HG02885 (cell line): ENCODE measurements around the gene FOXP4.

Source experiments
- ATAC-seq: cut with Tn5 transposase; IDR thresholded peaks from one replicate; pipeline ENCODE4 v1.9.1; 2021; ENCODE audit warnings: mild to moderate bottlenecking; ENCODE audit not compliant: unreplicated experiment, poor library complexity

FOXP4 gene

DNA sequence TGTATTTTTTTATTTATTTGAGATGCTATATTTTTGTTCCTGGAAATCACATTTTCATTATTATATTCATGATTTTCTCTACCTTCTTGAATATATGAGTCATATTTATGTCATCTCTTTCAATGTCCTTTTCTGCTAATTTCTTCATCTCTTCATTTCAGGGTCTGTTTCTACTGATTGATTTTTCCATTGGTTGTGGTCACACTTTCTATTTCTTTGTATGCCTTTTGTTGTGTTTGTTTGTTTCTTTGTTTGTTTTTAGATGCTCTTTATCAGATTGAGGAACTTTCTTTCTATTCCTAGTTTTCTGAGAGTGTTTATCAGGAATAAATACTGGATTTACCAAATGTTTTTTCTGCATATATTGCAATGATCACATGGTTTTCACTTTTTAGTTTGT, 75.2 kb downstream of the FOXP4 start:
- no peak for ATAC-seq

DNA sequence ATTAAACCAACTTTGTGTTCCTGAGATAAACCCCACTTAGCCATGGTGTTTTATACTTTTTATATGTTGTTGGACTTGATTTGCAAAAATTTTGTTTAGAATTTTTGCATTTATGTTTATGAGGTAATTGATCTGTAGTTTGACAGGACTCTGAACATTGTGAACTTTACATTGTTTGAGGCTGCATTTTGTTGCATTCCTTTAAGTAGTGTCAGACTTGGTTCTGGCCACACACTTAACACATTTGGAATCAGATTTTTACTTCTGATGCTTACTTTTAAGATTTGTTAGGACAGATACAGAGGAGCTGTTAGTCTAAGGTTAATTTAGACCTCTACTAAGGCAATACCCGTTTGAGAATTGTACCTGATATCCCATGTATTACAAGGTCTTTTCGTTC, 75.6 kb downstream of the FOXP4 start:
- no peak for ATAC-seq

DNA sequence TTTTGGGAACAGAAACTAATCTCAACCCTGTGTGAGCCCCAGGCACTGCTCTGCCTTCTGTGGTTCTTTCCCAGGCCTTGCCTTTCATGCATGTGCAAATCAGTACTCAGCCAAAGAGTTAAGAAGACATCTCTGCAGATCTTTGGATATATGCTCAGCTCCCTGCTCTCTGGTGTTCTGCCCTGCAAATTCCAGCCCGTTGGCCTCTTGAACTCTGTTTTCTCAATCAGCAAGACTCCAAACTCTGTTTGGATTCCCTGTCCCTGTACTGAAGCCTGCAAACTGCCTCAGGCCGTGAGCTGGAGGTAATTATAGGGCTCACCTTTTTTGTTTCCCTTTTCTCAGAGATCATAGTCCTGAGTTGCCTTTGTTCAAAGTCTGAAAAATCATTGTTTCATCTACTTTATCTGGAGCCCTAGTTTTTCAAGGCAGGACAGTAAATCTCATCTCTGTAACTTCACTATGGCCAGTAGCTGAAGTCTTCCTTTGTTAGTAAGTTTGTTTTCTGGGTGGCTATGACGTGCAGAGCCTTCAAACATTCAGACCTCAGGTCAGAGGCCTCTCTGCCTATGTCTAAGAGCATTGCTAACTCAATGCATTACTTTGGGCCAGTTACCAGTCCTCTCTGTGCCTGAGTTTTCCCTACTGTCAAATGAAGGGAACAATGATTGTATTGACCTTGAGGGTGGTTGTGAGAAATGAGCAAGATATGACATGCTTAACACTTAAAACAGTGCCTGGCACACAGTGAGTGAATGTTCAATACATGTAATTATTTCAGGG, 76.2 kb downstream of the FOXP4 start:
- ATAC-seq = no peak

DNA sequence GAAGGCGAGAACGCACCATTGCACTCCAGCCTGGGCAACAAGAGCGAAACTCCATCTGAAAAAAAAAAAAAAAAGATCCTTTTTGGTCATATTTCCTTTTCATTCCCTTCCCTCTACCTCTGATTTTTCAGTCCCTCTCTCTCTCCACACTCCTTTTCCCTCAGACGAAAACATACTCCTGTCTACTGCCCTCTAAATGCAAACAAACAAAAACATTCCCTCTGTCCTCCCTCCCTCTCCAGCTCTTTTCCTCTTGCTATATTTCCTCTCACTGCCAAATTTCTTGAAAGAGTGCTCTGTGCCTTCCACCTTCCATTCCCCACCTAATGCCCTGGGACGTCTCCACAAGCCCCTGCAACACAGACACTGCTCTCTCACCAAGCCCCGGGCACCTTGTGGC, 77.1 kb downstream of the FOXP4 start:
- no peak for ATAC-seq

DNA sequence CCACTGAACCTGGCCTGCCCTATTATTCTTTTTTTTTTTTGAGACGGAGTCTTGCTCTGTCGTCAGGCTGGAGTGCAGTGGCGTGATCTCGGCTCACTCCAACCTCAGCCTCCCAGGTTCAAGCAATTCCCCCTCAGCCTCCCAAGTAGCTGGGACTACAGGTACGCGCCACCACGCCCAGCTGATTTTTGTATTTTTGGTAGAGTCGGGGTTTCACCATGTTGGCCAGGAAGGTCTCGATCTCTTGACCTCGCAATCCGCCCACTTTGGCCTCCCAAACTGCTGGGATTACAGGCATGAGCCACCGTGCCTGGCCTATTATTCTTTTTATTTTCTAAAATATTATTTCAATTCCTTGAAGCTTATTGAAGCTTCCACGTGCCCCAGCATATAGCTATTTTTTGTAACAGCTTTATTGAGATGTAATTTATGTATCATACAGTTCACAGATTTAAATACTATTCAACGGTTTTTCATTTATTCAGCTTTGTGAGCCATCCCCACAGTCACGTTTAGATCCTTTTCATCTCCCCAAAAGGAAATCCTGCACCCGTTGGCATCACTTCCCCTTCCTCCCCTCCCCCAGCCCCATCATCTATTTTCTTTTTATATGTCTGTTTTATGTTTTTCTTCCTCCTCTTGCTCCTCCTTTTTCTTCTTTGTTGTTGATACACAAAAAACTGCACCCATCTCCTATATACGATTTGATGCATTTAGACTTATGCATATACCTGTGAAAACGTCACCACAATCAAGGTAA, 78.6 kb downstream of the FOXP4 start:
- ATAC-seq = no peak

DNA sequence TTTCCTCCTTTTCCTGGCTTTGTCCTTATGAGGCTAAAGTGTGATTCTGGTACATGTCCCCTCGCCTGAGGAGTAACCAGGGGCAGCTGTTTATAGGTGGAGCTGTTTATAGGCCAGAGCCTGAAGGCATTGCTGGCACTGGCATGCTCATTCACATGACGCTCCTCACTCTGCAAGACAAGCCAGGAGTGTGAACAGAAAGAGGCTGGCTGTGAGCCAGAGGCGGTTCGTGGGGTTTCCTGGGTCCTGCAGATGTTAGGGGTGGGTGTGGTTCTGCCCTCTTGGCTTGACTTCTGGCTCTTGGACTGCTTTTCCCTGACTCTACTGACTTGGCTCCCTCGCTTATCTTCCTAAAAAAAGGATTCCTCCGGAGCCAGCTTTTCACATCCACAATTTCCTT, 79.3 kb downstream of the FOXP4 start:
- no peak for ATAC-seq

DNA sequence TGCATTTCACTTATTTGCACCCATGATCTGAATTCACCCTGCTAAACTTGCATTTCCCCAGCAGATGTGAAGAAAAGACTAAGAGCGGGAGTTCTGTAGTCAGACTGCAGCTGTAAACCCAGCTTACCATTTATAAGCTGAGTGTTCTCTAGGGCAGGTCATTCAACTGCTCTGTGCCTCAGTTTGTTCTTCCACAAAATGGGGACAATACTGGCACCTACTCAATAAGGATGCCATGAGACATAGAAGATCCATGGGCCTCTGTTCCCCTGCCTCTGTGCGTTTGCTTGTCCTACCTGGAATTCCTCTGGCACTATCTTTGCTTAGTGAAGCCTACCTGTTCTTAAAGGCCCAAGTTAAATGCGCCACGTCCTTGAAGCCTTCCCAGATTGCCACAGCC, 79.8 kb downstream of the FOXP4 start:
- no peak for ATAC-seq

DNA sequence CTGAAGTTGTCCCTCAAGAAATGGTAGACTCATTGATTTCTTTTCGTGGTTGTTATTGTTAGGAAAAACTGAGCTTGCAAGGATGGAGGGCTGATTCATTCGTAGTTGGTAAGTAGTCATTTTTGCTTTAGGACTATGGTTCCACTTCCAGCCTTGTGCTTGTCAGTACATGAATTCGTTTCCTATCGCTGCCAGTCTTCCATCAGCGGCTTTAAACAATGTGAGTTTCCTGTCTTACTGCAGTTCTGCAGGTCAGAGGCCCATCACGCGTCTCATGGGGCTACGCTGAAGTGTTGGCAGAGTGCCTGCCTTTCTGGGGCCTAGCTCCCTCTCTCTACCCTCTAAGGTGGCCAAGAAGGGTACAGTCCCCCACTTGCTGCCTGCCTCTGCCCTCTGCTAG, 80.7 kb downstream of the FOXP4 start:
- no peak for ATAC-seq

DNA sequence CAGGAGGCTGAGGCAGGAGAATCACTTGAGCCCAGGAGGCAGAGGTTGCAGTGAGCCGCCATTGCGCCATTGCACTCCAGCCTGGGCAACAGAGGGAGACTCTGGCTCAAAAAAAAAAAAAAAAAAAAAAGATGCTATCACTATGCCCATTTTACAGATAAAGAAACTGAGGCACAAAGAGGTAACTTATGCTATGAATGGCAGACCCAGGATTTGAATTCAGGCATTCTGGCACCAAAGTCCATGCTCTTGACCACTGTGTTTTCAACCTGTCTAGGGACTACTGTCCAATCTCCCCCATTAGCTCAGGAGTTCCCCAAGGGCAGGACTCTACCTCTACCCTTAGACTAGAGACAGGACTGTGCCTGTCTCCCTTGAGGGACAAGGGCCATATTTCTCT, 82.9 kb downstream of the FOXP4 start:
- ATAC-seq = no peak

DNA sequence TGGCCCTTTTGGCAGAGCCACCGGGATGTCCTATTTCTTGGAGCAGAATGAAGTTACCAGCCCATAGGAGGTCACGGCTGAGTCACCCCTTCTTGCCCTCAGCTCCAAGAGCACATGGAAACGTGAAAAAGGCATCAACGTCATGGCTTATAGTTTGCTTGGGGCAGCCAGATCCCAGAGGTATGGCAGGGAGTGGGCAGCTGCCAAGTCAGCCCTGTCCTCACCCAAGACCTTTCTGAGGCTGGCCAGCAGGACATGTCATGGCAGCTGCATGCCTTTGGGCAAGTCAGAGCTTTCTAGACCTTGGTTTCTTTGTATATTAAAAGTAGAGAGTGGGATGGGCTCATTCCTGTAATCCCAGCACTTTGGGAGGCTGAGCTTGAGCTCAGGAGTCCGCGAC, 83.9 kb downstream of the FOXP4 start:
- no peak for ATAC-seq

DNA sequence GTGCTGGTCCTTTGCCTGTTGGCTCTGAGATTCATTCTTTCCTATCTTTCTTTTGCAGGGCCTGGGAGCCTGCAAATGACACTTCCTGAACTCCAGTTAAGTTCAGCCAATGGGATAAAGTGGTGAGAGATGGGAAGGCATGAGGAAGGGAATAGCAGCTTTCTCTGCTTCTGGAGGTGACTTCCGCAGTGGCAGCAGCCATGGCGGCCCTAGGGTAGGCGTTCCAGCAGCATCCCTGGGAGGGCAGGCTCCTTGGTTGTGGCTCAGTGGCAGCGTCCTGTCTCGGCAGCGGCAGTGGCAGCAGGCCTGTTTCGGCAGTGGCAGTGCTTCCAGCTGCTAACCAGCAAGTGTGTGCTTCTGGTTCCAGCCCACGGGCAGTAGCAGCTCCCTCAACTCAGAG, 84.8 kb downstream of the FOXP4 start:
- ATAC-seq = no peak

DNA sequence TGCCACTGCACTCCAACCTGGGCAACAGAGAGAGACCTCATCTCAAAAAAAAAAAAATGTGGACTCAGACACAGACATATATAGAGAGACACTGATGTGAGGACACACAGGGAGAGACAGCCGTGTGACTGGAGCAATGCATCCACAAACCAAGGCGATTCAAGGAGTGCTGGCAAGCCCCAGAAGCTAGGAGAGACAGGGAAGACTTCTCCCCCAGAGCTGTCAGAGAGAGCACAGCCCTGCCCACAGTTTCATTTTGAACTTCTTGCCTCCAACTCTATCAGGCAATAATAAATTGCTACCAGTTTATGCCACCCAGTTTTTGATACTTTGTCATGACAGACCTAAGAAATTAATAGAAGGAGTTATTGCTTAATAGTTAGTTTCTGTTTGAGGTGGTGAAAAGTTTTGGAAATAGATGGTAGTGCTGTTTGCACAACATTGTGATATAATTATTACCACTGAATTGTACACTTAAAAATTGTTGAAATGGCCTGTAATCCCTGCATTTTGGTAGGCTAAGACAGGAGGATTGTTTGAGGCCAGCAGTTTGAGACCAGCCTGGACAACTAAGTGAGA, 87.0 kb downstream of the FOXP4 start:
- ATAC-seq = no peak

DNA sequence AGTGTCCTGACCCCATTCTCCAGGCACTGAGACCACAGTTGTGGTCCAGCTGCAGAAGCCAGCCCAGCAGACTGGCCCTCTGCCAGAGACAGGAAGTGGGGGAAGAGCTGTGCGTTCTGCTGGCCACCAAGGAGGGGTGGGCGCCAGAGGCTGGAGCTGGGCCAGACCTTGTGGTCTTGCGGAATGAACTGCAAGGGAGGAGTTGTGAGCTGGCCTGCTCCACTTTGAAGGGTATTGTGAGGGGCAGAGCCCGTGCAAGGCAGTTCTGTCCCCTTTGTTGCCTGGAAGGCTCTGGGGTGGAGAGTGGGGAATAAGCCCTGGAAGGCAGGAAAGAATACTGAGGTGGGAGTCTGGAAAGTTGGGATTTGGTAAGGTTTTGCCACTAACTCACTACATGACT, 88.5 kb downstream of the FOXP4 start:
- ATAC-seq = no peak

DNA sequence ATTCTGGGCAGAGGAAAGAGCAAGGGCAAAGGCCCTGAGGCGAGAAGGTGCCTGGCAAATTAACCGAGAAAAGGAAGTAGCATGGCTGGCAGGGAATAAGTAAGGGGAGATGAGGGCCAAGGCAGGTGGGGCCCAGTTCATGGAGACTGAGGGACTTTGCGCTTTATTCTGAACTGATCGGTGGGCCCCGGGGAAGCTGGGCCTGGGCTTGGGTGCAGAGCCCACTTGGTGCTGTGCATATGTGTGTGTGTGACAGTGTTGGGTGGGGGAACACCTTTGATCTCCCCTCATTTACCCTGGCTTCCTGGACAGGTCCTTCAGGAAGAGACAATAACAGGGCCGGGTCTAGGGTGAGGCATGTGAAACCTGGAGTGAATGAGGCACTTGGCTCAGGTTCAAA, 89.2 kb downstream of the FOXP4 start:
- no peak for ATAC-seq

DNA sequence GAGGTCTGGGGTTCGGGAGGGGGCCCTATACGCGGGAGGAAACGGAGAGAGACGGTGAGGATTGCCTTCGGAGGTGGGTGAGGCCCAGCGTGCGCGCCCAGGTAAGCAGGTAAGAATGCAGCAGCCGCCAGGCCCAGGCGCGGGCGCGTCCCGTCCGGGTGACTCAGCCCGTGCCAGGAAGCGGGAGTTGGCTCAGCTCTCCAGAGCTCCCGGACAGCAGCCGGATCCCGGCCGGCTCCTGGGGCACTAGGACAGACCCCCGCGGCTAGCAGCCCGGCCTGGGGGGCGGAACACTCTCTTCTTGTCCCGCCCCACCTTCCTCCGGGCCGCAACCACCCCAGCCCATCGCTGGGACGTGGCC, 90.6 kb downstream of the FOXP4 start:
- ATAC-seq = no peak

DNA sequence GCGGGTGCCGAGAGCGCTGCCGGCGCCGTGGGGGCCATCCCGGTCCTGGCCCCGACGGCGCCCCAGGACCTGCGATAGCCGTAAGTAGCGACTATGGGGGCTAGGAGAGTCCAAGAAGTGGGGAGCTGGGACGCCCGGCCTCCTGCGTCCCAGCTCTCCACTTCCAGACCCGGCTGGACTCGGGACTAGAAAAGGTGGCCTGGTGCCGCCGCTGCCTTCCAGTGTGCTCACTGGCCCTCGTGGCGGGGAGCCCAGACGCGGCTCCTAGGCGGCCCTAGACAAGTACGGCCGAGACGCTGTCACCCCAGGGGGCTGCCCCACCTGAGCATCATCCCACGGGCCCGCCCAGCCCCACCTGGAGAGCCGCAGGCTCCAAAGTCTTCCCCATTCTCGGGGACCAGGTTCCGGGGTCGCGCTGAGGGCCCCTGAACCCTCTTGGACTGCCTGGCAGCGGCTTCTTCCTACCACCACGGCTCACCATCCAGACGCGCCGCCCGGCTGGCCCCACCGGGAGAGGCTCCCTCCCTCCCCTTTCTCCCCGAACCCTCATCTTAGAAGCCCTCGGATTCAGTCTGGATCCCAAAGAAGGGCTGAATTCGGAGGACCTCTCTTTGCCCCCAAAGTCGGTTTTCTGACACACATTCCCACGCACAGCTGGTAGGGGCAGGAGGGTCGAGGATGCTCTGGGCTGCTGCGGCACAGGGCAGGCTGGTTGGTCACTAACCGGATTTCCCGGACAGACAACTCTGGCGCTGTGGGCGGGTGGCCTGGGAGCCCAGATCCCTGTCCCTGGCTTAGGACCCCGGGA, 91.2 kb downstream of the FOXP4 start:
- ATAC-seq = no peak

DNA sequence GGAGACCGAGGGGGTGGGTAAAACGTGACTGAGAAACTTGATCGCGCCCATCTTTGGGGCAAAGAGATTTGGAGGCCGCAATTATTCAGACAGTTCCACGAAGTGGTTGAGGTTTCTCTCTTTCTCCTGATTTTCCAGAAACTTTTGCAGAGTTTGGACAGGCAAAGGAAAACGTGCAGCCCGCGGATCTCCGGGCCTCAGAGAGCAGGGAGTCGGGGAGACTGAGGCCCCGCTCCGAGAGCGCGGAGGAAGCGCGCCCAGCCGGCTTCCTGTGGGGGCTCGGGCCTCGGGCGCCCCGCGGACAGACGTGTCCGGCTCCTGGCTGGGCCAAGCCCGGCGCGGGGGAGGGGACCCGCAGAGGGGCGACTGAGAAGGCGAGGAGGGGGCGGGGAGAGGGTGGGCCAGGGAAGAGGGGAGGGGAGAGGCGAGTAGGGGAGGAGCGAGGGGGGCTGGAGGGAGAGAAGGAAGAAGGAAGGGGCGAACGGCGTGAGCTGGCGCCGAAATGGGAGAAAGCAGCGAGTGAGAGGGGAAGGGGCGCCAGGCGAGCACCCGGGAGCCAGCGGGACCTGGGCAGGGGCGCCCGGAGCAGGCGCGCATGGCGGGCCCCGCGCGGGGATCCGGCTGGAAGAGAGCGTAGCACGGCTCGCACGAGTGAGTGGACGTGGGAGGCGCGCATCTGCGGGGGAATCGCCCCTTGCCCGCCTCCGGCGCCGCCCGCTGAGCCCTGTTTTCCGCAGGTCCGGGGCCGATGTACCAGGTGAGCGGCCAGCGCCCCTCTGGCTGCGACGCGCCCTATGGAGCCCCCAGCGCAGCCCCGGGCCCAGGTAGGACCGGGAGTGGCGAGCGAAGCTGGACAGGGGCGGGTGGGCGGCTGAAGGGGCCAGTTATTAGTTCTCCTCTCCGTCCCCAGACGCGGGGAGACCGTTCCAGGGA, 92.1 kb downstream of the FOXP4 start, which contains the start of gene MDFI:
MDFI (plus strand) TSS at position 467 of the 933 bp plus-strand sequence; CDS start at position 749, 282 bp downstream.
- ATAC-seq = no peak

DNA sequence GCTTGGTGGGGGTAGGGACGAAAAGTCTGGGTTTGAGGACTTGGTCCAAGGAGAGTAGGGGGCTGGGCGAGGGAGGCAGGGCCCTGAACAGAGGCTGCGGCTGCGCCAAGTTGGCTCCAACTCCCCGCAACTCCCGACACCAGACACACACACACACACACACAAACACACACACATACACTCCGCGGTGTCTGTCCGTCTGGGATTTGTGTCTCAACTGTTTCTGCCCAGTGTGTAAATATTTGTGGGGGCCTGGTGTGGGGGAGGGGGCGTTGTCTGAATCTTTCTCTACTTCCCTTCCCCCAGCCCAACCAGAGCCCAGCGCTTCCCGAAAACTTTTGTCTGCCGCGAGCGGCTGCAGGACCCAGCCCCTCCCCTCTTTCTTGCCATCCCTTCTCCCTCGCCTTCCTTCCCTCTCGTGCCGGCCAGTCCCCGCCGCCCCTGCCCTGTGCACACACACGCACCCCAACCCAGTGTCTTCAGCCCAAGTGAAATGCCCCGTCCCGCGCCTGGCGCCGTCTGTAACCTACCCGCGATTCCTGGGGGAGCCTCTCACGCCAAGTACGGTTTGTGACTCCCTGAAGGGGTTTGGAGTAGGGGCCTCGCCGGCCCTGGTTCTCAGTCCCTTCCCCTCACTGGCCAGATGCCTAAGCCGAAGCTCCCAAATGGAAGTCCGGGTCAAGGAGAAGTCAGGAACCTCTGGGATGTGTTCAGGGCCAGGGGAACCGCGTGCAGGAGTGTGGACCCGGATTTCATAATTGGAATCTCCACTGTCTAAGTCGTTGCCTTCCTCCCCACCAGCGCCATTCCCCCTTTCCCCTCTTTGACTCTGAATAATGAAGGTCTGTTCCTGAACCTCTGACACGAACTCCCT, 93.0 kb downstream of the FOXP4 start:
- no peak for ATAC-seq
